Duodenal mucosa (tissue), 2 donors: ENCODE data around the gene ADAMTS17.

Experiments used
- H3K27ac ChIP-seq: one replicate; pipeline ENCODE4 v1.7.0; 2013; ENCODE audit warnings: low read depth, low read length
- H3K27me3 ChIP-seq, 2 donors: one replicate each; pipeline ENCODE4 v1.7.0; 2013; ENCODE audit warnings: low read length in 2 of 2, control low read depth in 1 of 2; ENCODE audit not compliant: insufficient read depth in 2 of 2, control insufficient read depth in 1 of 2
- H3K36me3 ChIP-seq, 2 donors: one replicate each; pipeline ENCODE4 v1.7.0; 2013; ENCODE audit warnings: low read length in 2 of 2, control low read depth in 1 of 2; ENCODE audit not compliant: insufficient read depth in 2 of 2, control insufficient read depth in 1 of 2
- H3K4me1 ChIP-seq, 2 donors: one replicate each; pipeline ENCODE4 v1.7.0; 2013; ENCODE audit warnings: low read length in 2 of 2, control low read depth in 1 of 2; ENCODE audit not compliant: insufficient read depth in 2 of 2, control insufficient read depth in 1 of 2
- H3K4me3 ChIP-seq, 2 donors: one replicate each; pipeline ENCODE4 v1.7.0; 2013; ENCODE audit warnings: low read length in 2 of 2, low read depth in 1 of 2
- H3K9ac ChIP-seq, 2 donors: one replicate each; pipeline ENCODE4 v1.7.0; 2013; ENCODE audit warnings: low read length in 2 of 2, low read depth in 1 of 2
- H3K9me3 ChIP-seq, 2 donors: one replicate each; pipeline ENCODE4 v1.7.0; 2013; ENCODE audit warnings: low read length in 2 of 2, control low read depth in 1 of 2; ENCODE audit not compliant: control insufficient read depth in 1 of 2

The ADAMTS17 gene

GRCh38 chr15:99976811-99977271, 364.9 kb downstream of the ADAMTS17 start:
- Histone ChIP-seq H3K36me3 (no peaks in the 10 kb centered on the region), H3K9ac (no peak overlapping the region), H3K27me3 (no peaks in the 10 kb centered on the region), H3K27ac (no peak overlapping the region), H3K4me3 (no peak overlapping the region), H3K9me3 (no peaks in the 10 kb centered on the region), H3K4me1 (no peaks in the 10 kb centered on the region)

- no peak overlapping the region for H3K27ac ChIP-seq
- no peak overlapping the region for H3K9ac ChIP-seq
- no peaks in the 10 kb centered on the region for H3K27me3 ChIP-seq
- H3K4me3 ChIP-seq: no peak overlapping the region
- H3K4me1 ChIP-seq: no peaks in the 10 kb centered on the region
- H3K36me3 ChIP-seq: no peaks in the 10 kb centered on the region
- H3K9me3 ChIP-seq: no peaks in the 10 kb centered on the region
Measured at GRCh38 chr15:99976000-99976399, 365.8 kb downstream of the ADAMTS17 start.

GRCh38 chr15:99974246-99974645, 367.5 kb downstream of the ADAMTS17 start:
- H3K36me3 ChIP-seq: no peaks in the 10 kb centered on the region

GRCh38 chr15:99973351-99973750, 368.4 kb downstream of the ADAMTS17 start:
- Histone ChIP-seq H3K4me1 (no peaks in the 10 kb centered on the region), H3K4me3 (no peak overlapping the region), H3K9ac (no peak overlapping the region), H3K36me3 (no peaks in the 10 kb centered on the region), H3K9me3 (no peaks in the 10 kb centered on the region), H3K27ac (no peak overlapping the region), H3K27me3 (no peaks in the 10 kb centered on the region)

More at GRCh38 chr15:99974246-99974645, 367.5 kb downstream of the ADAMTS17 start:
- Histone ChIP-seq H3K27me3 (no peaks in the 10 kb centered on the region), H3K9me3 (no peaks in the 10 kb centered on the region), H3K4me1 (no peaks in the 10 kb centered on the region), H3K9ac (no peak overlapping the region), H3K27ac (no peak overlapping the region), H3K4me3 (no peak overlapping the region)

- Histone ChIP-seq H3K9ac (no peak overlapping the region), H3K9me3 (no peaks in the 10 kb centered on the region), H3K27me3 (no peaks in the 10 kb centered on the region), H3K4me3 (no peak overlapping the region), H3K36me3 (no peaks in the 10 kb centered on the region), H3K27ac (no peak overlapping the region), H3K4me1 (no peaks in the 10 kb centered on the region)
Measured at GRCh38 chr15:99970891-99971430, 370.8 kb downstream of the ADAMTS17 start.

GRCh38 chr15:99969261-99969920, 372.4 kb downstream of the ADAMTS17 start:
- Histone ChIP-seq H3K4me3 (no peak overlapping the region), H3K36me3 (no peaks in the 10 kb centered on the region), H3K27me3 (no peaks in the 10 kb centered on the region), H3K9me3 (no peaks in the 10 kb centered on the region), H3K27ac (no peak overlapping the region), H3K4me1 (no peaks in the 10 kb centered on the region), H3K9ac (no peak overlapping the region)

GRCh38 chr15:99967841-99968371, 373.9 kb downstream of the ADAMTS17 start:
- no peaks in the 10 kb centered on the region for H3K4me1 ChIP-seq
- no peak overlapping the region for H3K9ac ChIP-seq

GRCh38 chr15:99966815-99967214, 375.0 kb downstream of the ADAMTS17 start:
- H3K27me3 ChIP-seq: peaks cover 0 to 2% of the 10 kb centered on the region in 2 donors
- no peak overlapping the region for H3K9ac ChIP-seq
- H3K9me3 ChIP-seq: no peaks in the 10 kb centered on the region
- H3K36me3 ChIP-seq: no peaks in the 10 kb centered on the region
- no peak overlapping the region for H3K4me3 ChIP-seq
- no peaks in the 10 kb centered on the region for H3K4me1 ChIP-seq
- H3K27ac ChIP-seq: no peak overlapping the region

More at GRCh38 chr15:99967841-99968371, 373.9 kb downstream of the ADAMTS17 start:
- Histone ChIP-seq H3K9me3 (no peaks in the 10 kb centered on the region), H3K27ac (no peak overlapping the region), H3K36me3 (no peaks in the 10 kb centered on the region), H3K27me3 (peaks cover 0 to 1% of the 10 kb centered on the region in 2 donors), H3K4me3 (no peak overlapping the region)

GRCh38 chr15:99965376-99965775, 376.4 kb downstream of the ADAMTS17 start:
- no peaks in the 10 kb centered on the region for H3K9me3 ChIP-seq
- no peak overlapping the region for H3K27ac ChIP-seq
- no peaks in the 10 kb centered on the region for H3K36me3 ChIP-seq
- H3K4me1 ChIP-seq: no peaks in the 10 kb centered on the region
- H3K9ac ChIP-seq: no peak overlapping the region
- peaks cover 0 to 2% of the 10 kb centered on the region in 2 donors for H3K27me3 ChIP-seq
- no peak overlapping the region for H3K4me3 ChIP-seq

- no peak overlapping the region for H3K4me3 ChIP-seq
- peaks cover 0 to 2% of the 10 kb centered on the region in 2 donors for H3K27me3 ChIP-seq
- no peak overlapping the region for H3K27ac ChIP-seq
- no peaks in the 10 kb centered on the region for H3K36me3 ChIP-seq
- H3K4me1 ChIP-seq: no peaks in the 10 kb centered on the region
- H3K9me3 ChIP-seq: no peaks in the 10 kb centered on the region
- no peak overlapping the region for H3K9ac ChIP-seq
Measured at GRCh38 chr15:99963976-99964375, 377.8 kb downstream of the ADAMTS17 start.
